Fibroblast of pulmonary artery (primary cell): Measurements from ENCODE around the gene RBM20.
"Not testable (repeated sequence)": the region's sequence is repeated elsewhere in the genome, so short reads cannot be mapped to it uniquely, and the experiment has no call there.

Source experiments
- DNase-seq: peaks from one replicate; pipeline ENCODE4 v3.0.0-alpha.2; 2010; ENCODE audit warnings: low read depth
- H3K4me3 ChIP-seq: replicated peaks from 2 replicates; pipeline ENCODE4 v1.5.1; 2011; ENCODE audit warnings: low read depth, mild to moderate bottlenecking, control low read depth, low read length, moderate library complexity
- TF ChIP-seq, protein P1 (sequence below): IDR thresholded peaks from 2 replicates; pipeline ENCODE4 v1.5.1; 2011; ENCODE audit warnings: mild to moderate bottlenecking, control low read depth, low read length, inconsistent platforms; ENCODE audit errors: missing control alignments

Gene RBM20

GRCh38 chr10:110659558-110659957 is 15.4 kb downstream of the RBM20 start:
- H3K4me3 ChIP-seq = no peak overlapping the region
- no peak for DNase-seq
- TF ChIP-seq, protein P1, sequence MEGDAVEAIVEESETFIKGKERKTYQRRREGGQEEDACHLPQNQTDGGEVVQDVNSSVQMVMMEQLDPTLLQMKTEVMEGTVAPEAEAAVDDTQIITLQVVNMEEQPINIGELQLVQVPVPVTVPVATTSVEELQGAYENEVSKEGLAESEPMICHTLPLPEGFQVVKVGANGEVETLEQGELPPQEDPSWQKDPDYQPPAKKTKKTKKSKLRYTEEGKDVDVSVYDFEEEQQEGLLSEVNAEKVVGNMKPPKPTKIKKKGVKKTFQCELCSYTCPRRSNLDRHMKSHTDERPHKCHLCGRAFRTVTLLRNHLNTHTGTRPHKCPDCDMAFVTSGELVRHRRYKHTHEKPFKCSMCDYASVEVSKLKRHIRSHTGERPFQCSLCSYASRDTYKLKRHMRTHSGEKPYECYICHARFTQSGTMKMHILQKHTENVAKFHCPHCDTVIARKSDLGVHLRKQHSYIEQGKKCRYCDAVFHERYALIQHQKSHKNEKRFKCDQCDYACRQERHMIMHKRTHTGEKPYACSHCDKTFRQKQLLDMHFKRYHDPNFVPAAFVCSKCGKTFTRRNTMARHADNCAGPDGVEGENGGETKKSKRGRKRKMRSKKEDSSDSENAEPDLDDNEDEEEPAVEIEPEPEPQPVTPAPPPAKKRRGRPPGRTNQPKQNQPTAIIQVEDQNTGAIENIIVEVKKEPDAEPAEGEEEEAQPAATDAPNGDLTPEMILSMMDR = no peak

GRCh38 chr10:110660289-110660688 is 16.2 kb downstream of the RBM20 start:
- DNase-seq, H3K4me3 ChIP-seq: not testable (repeated sequence)

GRCh38 chr10:110661292-110661691 is 17.2 kb downstream of the RBM20 start:
- TF ChIP-seq, protein P1 = no peak
- H3K4me3 ChIP-seq = no peak overlapping the region
- no peak for DNase-seq

- H3K4me3 ChIP-seq = no peak overlapping the region
- DNase-seq = peak; percentile 82
- TF ChIP-seq, protein P1 = no peak
Observed at GRCh38 chr10:110664483-110665420, 20.6 kb downstream of the RBM20 start.

GRCh38 chr10:110666259-110666658 is 22.1 kb downstream of the RBM20 start:
- not testable (repeated sequence) for DNase-seq, H3K4me3 ChIP-seq

DNA sequence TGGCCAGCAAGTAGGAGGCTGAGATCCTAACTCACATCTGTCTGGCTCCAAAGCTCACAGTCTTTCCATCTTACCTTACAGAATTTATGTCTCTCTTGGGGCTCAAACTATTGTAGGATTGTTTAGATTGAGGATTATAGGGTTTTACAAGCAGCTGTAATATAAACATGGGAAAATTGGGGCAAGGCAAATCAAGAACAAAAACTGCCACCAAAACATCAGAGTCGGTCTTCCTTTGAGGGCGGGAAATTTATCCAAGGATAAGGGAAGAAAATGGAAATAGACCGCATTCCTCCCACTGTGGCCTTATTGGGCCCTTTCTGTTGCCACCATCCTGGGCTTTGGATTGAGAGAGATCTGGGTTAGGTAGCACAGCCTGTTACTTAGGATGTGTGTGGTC is 22.5 kb downstream of the RBM20 start:
- TF ChIP-seq, protein P1 = no peak

DNA sequence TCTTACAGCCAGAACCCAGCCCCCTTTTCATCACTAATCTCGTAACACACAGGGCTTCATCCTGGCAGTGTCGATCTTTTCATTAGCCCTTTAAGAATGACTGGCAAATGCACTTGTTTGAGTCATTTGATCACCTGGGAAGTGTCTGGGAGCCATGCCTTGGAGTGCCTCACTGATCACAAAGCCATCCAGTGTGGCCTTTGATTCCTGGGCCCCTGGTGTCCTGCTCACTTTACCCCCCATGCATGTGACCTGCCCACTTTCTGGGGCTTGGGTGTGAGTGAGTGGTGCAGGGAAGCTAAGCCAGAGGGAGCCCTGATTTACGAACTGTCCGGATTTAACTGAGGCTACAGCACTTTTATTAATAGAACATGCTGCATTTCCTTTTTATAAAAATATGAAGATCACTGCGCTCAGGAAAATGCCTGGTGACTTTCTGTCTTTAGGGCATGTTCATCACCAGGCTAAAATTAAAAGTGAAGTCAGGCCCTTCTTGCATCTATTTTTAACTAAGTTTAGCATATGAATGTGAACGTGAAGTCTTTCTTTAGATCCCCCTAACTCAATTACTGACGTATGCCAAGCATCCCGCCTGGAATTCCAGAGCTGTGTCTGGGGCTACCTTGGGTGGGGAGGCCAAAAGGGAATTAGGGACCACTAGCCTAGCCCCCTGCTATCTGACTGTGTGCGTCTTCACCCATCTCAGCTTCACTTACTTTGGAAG is 23.6 kb downstream of the RBM20 start:
- TF ChIP-seq, protein P1 = no peak
- DNase-seq = no peak
- H3K4me3 ChIP-seq = no peak overlapping the region

More for the DNA sequence above, 22.5 kb downstream of the RBM20 start:
- DNase-seq = no peak
- no peak overlapping the region for H3K4me3 ChIP-seq
